ENCODE results near the gene GRIK5. TPM values are rescaled to one million over a fixed set of nuclear protein-coding genes. Genes with fewer than 3 reads are reported as not detected.
A peak's percentile ranks its signal among the peaks of the same experiment; 100 is the strongest.

GRIK5 gene
- total RNA-seq, 1 experiment from 2014 or later = 0.96 TPM

GRCh38 chr19:41967054-41967783 is 102.8 kb downstream of the GRIK5 start:
- H3K4me3 ChIP-seq = no peak overlapping the region
- H3F3A ChIP-seq (ENCODE audit: insufficient read depth, low read depth) = no peaks in the 10 kb centered on the region
- TF ChIP-seq EZH2 (IDR thresholded peaks at IDR 0.05; ENCODE audit: low read depth) (no peak), CTCF (conservative IDR thresholded peaks at IDR 0.05) (no peak)
- no peak overlapping the region for H3K27ac ChIP-seq
- ChIA-PET CTCF (no interaction called here), POLR2A (ENCODE audit: unreplicated experiment) (no interaction called here)
- no peaks in the 10 kb centered on the region for H3K36me3 ChIP-seq (ENCODE audit: low read depth)
- H4K20me1 ChIP-seq (ENCODE audit: insufficient read depth) = no peaks in the 10 kb centered on the region
- no peaks in the 10 kb centered on the region for H3K9me3 ChIP-seq (ENCODE audit: insufficient read depth, low read depth)
- H3K79me2 ChIP-seq (ENCODE audit: low read depth) = no peaks in the 10 kb centered on the region
- intact Hi-C loops (cut with micrococcal nuclease; ENCODE audit: unreplicated experiment) = no loop called here
- H3K9me2 ChIP-seq (ENCODE audit: insufficient read depth) = no peaks in the 10 kb centered on the region
- DNase-seq = no peak
- no TSS peak for BruUV-seq (replicated peaks)
- no peaks in the 10 kb centered on the region for H3K4me1 ChIP-seq (replicated peaks; ENCODE audit: insufficient read depth)
- H3K4me2 ChIP-seq = no peak overlapping the region
- peaks cover 57% of the 10 kb centered on the region for H3K27me3 ChIP-seq (ENCODE audit: insufficient read depth, low read depth)
- H2AFZ ChIP-seq = no peak overlapping the region

- Histone ChIP-seq H3K79me2 (ENCODE audit: low read depth) (no peaks in the 10 kb centered on the region), H4K20me1 (ENCODE audit: insufficient read depth) (no peaks in the 10 kb centered on the region), H3K9me3 (ENCODE audit: insufficient read depth, low read depth) (no peaks in the 10 kb centered on the region), H3K27me3 (ENCODE audit: insufficient read depth, low read depth) (peaks cover 41% of the 10 kb centered on the region), H3K4me1 (replicated peaks; ENCODE audit: insufficient read depth) (no peaks in the 10 kb centered on the region), H3K4me2 (no peak overlapping the region), H3F3A (ENCODE audit: insufficient read depth, low read depth) (peaks cover 5% of the 10 kb centered on the region; the same call in 1 of the 2 replicates), H2AFZ (no peak overlapping the region), H3K36me3 (ENCODE audit: low read depth) (no peaks in the 10 kb centered on the region), H3K9me2 (ENCODE audit: insufficient read depth) (no peaks in the 10 kb centered on the region), H3K27ac (no peak overlapping the region), H3K4me3 (no peak overlapping the region)
- intact Hi-C loops (cut with micrococcal nuclease; ENCODE audit: unreplicated experiment) = no loop called here
- no peak for DNase-seq
- BruUV-seq (replicated peaks) = no TSS peak
- TF ChIP-seq CTCF (conservative IDR thresholded peaks at IDR 0.05) (no peak), EZH2 (IDR thresholded peaks at IDR 0.05; ENCODE audit: low read depth) (no peak)
- CTCF ChIA-PET = interaction anchor here (0.6 kb wide), 1 partner anchor 43 kb away, joined by 3 read pairs; no protein-coding TSS in a partner anchor
- POLR2A ChIA-PET (ENCODE audit: unreplicated experiment) = interaction anchor here (0.8 kb wide), 1 partner anchor 46 kb away, joined by 11 read pairs; no protein-coding TSS in a partner anchor
Observed at GRCh38 chr19:41965106-41965505, 104.9 kb downstream of the GRIK5 start.

GRCh38 chr19:41960973-41961372 is 109.0 kb downstream of the GRIK5 start:
- no peaks in the 10 kb centered on the region for H3K36me3 ChIP-seq (ENCODE audit: low read depth)
- BruUV-seq (replicated peaks) = no TSS peak
- H3K4me1 ChIP-seq (replicated peaks; ENCODE audit: insufficient read depth) = peaks cover 11% of the 10 kb centered on the region
- H3K9me3 ChIP-seq (ENCODE audit: insufficient read depth, low read depth) = no peaks in the 10 kb centered on the region
- intact Hi-C loops (cut with micrococcal nuclease; ENCODE audit: unreplicated experiment) = no loop called here
- no peaks in the 10 kb centered on the region for H3K9me2 ChIP-seq (ENCODE audit: insufficient read depth)
- H4K20me1 ChIP-seq (ENCODE audit: insufficient read depth) = no peaks in the 10 kb centered on the region; the same call in 1 of the 2 replicates
- H2AFZ ChIP-seq = no peak overlapping the region
- peaks cover 5% of the 10 kb centered on the region; the same call in 1 of the 2 replicates for H3F3A ChIP-seq (ENCODE audit: insufficient read depth, low read depth)
- DNase-seq = peak in 1 of 2 experiments; percentile 13
- POLR2A ChIA-PET (ENCODE audit: unreplicated experiment) = no interaction called here
- no peak overlapping the region for H3K27ac ChIP-seq
- TF ChIP-seq CTCF (conservative IDR thresholded peaks at IDR 0.05) (no peak), EZH2 (IDR thresholded peaks at IDR 0.05; ENCODE audit: low read depth) (no peak)
- CTCF ChIA-PET = no interaction called here
- no peak overlapping the region for H3K4me2 ChIP-seq
- H3K79me2 ChIP-seq (ENCODE audit: low read depth) = no peaks in the 10 kb centered on the region
- no peak overlapping the region for H3K4me3 ChIP-seq
- H3K27me3 ChIP-seq (ENCODE audit: insufficient read depth, low read depth) = 0 out of 2 replicates have a peak, but pooled peaks cover 2% of the 10 kb centered on the region

Data from PC-9 (cell line).